HK-2 (cell line): Measurements from ENCODE around the gene ACTN1.
A peak's percentile ranks its signal among the peaks of the same experiment; 100 is the strongest.

Experiments used
- DNase-seq: peaks from one replicate; pipeline ENCODE4 v3.0.0-alpha.2; 2018; ENCODE audit not compliant: unreplicated experiment

The ACTN1 gene

DNA sequence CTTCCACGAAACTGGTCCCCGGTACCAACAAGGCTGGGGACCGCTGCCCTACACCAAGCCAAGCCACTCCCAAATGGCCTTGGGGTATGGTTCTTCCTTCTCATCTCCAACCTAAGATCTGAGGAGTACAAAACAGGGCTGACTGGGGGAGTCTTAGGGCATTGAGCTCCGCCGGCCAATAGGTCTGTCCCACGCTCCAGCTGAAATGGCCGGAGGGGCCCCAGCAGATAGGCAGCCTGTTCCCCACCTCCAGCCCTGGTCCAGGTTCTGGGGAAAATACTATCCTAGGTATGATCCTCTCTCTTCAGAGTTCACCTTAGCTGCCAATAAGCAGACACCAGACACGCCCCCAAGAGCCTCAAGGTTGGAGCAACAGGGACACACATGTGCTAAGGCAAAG is 90.2 kb downstream of the ACTN1 start:
- no peak for DNase-seq

DNA sequence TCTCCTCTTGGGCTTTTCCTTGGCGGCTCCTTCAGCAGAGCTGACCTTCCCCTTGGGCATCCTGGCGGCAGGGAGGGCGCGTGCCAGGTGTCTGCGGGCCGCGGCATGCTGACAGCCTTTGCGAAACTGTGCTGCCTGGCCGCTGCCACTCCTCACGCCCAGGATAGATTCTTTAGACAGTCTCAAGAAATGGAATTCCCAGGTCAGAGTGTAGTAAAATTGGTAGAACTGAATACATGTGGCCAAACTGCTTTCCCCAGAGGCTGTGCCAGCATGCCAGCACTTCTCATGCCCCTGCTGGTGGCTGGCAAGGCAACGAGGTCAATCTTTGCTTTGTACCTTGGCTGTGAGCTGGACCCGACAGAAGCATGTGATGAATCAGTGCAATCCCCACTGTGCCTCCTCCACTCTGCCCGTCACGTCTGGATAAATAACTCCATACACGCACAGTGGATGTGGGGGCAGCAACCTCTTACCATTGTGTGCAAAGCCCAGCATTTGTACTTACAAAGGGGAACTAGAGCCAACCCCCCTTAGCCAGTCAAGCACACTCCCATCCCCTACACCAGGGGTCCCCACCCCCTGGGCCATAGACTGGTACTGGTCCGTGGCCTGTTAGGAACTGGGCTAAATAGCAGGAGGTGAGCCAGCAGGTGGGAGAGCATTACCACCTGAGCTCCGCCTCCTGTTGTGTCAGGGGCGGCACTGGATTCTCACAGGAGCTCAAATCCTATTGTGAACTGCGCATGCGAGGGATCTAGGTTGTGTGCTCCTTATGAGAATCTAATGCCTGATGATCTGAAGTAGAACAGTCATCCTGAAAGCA is 90.9 kb downstream of the ACTN1 start:
- no peak for DNase-seq

DNA sequence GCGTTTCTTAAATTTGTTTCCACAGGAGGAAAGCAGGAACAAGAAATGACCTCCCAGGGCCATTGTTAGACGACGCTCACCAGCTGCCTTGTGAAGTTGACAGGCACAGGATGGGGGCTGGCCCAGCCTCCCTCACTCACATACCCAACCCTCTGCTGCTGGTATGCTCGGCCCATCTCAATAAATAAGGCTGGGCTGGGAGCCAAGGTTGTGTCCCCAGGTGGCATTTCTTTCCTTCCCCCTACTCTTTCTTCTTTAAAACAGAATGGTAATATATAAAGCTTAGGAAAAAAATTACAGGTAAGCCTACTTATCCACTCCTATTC is 93.0 kb downstream of the ACTN1 start:
- no peak for DNase-seq

DNA sequence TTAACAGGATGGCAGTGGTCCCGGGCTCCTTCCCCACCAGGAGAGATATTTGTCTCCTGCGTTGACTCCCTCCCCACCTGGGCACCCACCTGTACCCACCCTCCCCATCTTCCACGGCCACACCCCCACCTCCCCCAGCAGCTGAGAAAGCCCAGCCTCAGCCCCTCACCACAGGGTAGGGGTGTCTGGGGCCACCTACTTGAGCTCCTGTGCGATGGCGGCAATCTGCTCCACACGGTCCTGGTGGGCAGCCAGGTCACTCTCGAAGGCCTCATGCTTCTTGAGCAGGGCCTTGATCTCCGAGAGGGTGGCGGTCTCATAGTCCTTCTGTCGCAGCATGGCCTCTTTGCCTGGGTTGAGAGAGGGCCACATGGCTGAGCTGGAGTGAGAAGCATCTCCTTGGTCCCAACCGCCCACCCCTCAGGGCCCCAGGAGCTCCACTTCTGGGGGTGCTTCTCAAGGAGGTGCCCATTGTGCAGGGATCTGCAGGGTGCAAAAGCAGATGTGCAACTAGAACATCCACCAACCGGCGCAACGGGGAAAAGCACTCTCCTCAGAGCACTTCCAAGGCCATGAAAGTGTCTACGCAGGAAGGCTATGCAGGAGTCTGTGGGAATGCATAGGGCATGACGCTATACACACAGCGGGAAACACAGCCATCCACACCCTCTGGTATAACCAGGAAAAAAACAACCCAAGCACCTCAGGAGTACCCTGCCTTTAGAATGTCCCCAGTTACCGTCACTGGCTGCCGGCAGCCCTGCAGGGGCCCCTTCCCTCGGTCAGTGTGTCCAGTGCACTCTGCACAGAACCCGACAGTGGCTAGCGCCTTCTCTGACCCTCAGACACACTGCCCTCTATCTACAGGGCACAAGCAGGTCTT is 93.6 kb downstream of the ACTN1 start:
- DNase-seq = no peak

DNA sequence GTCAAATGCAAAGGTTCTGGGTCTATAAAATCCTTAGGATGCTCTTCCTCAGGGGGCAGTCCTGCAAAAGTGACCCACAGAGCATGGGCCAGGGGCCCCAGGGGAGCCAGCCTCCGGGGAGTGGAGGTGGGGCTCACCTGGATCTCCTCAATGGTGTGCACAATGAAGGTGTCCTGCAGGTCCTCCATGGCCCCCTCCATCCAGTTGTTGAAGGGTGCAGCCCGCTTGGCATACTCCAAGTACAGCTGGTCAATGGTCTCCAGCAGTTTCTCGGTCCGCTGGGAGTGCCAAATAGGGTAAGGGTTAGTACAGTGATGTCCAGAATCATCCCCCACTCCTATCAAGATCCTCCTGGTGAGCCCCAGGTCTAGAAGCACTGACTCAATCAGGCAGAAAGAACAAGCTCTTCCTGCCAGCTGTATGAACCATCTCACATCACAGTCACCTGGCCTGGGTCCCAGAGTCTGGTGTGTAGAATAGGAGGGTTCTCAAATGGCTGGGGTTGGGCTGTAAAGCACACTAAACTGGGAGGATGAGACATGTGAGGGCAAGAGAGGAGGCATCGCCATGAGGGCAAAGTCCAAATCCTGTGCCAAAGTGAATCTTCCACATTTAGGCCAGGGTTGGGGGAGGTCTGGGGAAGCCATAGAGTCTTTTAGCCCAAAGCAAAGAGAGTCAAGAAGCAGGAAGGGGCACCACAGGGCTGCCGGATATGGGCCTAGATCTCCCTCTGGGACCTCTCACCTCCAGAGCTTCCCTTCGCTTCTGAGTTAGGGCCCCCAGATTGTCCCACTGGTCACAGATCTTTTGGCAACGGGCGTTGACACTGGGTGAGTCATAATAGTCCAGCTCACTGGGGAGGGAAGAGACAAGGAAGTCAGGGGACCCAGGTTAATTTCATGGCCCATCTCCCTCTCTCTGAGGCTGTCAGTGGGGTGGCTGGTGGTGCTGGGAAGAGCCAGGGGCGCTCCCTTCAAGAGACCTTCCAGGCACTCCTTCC is 94.8 kb downstream of the ACTN1 start:
- DNase-seq = peak; percentile 46

DNA sequence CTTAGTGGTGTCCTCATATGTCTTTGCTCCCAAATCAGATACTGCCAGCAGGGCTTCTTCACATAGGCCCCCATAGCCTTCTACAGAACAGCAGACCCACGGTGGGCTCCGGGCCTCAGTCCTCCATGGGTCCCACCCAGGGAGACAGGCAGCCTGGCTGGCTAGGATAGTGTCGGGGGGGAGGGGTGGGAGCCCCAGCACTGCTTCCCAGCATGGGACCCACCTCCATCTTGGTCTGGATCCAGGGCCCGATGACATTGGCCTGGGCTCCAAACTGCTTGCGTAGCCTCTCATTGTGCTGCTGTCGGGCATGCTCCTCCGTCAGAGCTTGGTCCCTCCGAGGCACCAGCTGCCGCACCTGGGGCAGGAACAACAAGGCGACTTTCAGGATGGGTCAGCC is 96.9 kb downstream of the ACTN1 start:
- DNase-seq = no peak

DNA sequence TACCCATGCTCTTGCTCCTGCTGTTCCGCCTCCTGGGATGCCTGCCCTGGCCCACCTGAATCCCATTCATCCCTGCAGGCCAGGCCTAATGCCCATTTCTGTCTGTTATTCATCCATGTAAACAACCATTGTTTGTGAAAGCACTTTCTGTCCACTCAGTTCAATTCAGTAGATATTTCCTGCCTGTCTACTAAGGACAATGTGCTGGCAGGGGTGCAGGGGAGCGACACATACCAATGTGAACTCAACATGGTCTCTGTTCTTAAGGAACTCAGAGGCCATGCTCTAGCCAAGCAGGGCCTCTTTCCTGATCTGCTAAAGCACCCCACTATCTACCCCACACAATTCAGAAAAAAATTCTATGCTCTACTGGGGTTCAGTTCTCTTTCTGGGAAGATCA is 97.7 kb downstream of the ACTN1 start:
- no peak for DNase-seq

DNA sequence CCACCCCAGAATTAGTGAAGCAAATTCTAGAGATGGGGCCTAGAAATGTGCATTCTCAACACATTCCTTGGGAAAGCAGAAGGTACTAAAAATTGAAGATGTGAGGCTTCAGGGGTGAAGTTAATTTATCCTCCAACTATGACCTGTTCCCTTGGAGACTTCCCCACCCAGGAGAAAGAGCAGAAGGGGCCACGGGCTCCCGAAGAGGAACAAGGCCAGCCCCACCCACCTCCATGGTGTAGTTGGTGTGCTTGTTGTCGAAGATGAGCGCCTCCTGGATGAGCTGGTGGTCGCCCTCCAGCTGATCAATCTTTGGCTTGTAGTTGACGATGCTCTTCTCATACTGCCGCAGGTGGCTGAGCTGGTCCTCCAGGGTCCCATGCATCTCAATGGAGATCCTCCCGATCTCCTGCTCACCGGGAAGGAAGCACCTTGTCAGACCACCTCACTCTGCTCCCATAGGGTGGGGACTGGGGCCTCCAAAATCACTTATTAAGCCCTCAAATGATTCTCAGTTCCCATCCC is 98.5 kb downstream of the ACTN1 start:
- peak; percentile 1 for DNase-seq

DNA sequence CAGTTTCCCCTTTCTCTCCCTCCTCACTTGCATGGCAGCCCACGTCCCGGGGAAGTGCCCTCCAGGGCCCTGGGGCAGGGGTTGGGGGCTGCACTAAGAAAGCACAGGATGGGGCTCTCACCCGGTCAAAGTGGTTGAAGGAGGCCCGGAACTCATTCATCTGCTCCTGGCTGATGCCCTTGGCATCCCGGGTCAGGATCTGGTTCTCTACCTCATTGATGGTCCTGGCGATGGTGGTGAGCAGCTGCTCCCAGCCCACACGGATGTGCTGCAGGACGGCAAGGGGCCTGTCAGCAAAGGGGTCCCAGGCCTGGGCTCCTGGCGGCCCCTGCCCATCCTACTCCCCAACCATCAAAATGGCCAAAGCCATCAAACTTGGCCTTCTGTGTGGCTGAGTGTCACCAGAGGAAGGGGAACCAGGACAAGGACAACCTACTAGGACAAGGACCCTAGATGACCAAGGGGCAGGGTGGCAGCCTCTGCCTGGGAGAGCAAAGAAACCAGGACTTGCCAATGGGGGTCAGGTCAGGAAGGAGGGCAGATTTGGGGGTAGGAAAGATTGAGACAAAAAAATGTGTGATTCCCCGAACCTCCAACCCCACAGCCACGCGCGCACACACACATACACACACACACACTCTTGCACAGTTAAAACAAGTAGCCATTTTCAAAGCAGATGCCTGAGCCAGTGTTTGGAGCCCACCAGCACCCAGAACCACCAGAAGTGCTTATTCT is 99.1 kb downstream of the ACTN1 start:
- no peak for DNase-seq

DNA sequence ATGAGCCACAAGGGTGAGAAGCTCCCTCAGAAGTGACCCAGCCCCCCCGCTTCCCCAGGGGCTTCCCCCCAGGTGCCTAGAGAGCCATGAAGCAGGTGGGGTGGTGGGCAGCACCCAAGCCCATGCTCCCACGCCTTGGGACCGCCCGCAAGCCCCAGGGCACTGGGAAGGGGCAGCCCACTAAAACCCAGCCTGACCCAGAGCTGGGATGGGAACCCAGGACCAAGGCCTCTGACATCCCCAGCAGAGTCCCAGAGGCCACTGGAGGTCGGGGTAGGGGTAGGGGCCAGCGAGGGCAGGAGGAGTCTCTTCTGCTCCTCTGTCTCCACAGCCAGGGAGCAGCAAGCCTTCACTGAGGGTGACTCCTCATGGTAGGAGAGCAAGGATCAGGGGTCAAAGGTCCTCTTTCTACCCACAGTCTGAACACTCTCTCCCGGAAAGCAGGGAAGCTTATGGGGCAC is 99.8 kb downstream of the ACTN1 start:
- no peak for DNase-seq

DNA sequence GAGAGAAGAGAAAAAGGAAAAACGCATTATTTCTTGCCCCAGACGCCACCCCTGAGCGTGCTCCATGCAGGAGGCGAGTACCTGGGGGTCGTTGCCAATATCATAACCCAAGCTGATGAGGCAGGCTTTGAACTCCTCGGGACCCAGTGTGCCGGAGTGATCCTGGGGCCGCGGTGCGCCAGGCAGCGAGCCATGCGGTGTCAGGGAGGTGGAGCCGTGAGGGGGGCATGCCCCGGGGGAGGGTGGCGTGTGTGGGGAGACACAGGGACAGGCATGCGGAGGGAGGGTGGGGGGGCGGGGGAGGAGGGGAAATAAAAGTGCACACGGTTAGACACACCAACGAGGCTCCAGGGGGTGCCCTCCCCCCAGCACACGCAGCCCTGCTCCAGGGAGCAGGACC is 100.2 kb downstream of the ACTN1 start:
- no peak for DNase-seq

DNA sequence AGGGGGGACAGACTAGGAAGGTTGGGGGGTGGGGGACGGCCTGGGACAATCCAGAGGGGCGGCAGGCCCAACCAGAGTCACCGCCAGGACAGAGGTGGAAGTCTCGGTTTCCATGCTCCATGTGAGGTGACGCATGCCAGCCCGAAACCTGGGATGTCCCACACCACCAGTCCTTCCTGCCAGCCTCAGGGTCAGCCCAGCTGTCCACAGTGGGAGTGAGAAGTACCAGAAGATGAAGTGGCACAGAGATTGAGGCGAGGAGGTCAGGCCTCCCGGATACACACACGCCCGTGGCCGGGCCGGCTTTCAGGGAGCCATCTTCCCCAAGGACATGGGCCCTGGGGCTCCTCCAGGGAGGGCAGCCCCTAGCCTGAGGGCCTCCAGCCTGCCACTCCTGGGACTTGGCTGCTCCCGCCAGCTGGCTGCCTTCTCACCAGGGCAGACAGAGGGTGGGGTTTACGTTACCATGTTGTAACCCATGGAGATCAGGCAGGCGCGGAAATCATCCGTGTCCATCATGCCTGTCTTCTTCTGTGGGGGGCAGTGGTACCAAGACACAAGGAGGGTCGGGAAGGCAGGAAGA is 101.0 kb downstream of the ACTN1 start:
- peak; percentile 0 for DNase-seq

DNA sequence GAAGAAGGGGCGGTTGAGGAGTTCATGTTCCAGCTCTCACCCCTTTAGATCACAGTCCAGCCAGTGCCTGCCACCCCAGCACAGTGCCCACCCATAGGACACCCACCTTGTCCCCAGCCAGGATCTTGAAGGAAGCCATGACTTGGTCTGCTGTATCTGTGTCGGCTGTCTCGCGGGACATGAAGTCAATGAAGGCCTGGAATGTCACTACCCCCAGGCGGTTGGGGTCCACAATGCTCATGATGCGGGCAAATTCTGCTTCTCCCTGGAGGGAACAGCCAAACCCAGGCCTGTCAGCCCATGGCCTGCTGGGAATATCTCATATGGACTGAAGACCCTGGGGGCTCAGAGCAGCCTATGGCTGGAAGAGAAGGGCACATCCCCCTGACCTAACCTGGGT is 102.1 kb downstream of the ACTN1 start:
- peak; percentile 0 for DNase-seq

DNA sequence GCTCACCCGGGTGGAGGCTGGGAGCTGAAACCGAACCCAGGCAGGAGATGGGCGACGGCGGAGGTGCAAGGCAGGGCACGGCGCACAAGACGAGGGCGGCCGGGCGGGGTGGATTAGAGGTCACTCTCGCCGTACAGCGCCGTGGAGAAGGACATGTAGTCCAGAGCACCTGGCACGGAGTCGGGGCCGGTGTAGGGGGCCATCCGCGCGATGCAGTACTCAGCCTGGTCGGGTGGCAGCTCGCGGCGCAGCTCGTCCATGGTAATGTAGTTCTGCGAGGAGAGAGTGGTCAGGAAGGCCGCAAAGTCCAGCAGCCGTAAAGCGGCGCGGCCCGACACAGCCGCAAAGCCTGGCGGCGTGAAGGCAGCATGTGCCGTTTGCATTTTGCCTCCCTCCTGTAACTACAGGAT is 104.4 kb downstream of the ACTN1 start:
- no peak for DNase-seq

DNA sequence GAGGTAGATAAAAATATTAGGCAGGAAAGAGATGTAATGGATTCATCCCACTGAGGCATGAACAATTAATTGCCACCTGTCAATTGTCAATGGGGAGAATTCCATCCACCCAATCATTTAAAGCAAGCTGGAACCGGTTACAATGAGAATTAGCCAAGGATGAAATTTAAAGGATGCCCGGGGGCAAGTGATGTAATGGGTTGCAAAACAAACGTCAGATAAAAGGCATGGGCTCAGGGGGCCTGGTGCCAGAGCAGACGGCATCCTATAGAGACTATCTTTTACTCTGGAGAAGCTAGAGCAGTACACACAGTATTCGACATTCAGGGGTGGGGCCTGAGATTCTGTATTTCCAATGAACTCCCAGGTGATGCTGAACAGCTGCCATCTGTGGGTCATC is 105.7 kb downstream of the ACTN1 start:
- DNase-seq = no peak

DNA sequence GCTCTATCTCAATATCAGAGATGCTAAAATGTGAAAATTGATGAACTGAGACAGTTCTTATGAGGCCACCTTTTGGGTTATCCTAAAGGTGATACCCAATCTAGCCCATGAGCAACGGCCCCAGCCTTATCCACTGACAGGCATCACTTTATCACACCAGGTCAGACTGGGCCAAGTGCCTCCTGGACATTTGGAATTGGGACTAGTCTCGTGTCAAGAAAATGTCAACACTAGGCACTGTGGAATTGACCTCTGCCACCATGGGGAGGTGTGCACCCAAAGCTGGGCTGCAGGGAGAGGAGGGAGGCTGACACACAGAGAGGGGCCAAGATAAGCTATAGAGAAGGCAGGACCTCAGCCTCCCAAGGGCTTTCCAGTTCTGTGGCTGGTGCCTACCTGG is 107.7 kb downstream of the ACTN1 start:
- no peak for DNase-seq

DNA sequence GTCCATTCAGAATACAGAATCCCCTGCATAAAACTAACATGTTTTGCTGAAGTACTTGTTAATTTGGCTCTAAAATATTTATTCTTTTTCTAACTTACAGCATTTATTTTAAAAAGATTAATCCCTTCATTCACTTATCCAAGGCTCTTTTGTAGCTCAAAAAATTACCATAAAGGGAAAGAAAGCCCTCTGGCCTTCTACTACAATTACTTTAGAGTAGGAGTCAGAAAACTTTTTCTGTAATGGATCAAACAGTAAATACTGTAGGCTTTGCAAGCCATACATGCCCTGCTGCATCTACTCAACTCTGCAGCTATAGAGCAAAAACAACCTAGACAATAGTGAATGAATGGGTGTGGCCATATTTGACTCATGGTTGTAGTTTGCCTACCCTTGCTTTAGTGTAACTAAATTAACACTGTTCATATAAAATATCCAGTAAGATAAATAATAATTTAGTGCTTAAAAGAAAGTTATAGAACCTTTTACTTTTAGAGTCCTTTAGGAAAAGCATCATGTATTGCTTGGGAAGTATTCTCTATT is 112.0 kb downstream of the ACTN1 start:
- no peak for DNase-seq

DNA sequence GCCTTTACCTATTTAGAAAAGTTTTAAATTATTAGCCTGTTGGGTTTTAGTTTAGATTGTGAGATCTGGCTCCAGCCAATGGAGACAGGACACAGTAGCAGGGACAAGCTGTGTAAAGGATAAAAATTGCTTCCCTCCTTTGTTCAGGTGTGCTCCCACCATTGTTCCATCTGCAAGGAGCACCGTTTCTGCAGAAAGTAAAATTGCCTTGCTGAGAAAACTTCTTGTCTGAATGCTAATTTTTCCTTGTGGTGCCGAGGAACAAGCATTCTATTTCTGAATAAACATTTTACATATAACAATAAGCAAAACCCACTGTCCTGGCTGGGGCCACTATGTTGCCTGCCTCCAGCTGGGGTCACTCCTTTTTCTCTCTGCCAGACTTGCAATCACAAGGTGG is 113.6 kb downstream of the ACTN1 start:
- DNase-seq = no peak

DNA sequence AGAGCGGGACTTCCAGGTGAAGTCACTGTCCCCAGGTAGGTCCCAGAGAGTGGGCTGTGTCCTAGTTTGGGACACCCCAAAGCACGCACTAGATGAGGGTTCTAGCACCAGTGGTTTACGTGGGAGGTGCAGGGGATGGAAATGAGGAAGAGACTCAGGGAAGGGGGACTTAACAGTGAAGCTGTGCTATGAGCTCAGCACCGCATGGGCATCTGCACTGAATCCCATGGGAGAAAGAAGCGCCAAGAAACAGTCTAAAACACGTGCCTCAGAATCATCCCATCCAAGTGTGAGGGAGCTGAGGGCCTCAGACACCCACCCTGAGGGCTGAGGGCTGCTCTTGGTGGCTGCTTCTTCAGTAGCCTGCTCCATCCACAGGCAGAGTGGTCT is 114.7 kb downstream of the ACTN1 start:
- DNase-seq = no peak

DNA sequence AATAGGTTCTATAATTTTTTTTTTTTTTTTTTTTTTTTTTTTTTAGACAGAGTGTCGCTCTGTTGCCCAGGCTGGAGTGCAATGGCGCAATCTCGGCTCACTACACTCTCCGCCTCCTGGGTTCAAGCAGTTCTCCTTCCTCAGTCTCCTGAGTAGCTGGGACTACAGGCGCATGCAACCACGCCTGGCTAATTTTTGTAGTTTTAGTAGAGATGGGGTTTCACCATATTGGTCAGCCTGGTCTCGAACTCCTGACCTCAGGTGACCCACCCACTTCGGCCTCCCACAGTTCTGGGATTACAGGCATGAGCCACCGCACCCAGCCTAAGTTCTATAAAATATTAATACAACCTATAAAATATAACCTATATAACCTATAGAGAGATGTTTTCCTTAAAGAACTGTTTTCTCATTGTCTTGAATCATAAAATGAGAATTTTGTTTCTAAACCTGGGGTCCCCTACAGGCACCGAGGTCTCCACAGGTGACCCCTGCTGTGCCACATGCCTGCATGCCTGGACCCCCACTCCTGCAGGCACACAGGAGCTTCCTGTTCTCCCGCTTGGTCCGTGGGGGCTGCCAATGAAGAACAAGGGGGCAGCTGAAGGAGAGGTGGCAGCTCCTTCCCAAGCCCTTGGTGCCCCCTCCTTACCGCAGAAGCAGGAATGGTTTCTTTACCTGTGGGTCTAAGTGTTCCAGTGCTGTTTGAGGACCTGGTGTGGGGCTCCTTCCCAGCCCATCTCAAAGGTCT is 115.3 kb downstream of the ACTN1 start:
- no peak for DNase-seq
